B cell (primary cell): ENCODE results near the gene SHFL. TPM values are rescaled to one million over a fixed set of nuclear protein-coding genes. Genes with fewer than 3 reads are reported as not detected.

Source experiments
- ATAC-seq: fragments of 200-7000 bp; cut with Tn5 transposase; one replicate; pipeline ENCODE4 v1.10.0; 2021; ENCODE audit warnings: low read depth, mild to moderate bottlenecking, moderate number of reproducible peaks, moderate library complexity
- CTCF ChIA-PET: fragments of 350-600 bp; sonication (Branson Sonifier 250); formaldehyde crosslinking; loops from one replicate; lab custom pipeline; 2021; ENCODE audit warnings: antibody characterized with exemption, inconsistent platforms; lab: Charles Lee
- POLR2A ChIA-PET: fragments of 350-600 bp; sonication (Branson Sonifier 250); formaldehyde crosslinking; loops from one replicate; lab custom pipeline; 2021; ENCODE audit warnings: antibody characterized with exemption; lab: Charles Lee
- DNase-seq: peaks from one replicate; pipeline ENCODE4 v3.0.0; 2013
- H2AFZ ChIP-seq: 2 replicates; pipeline ENCODE4 v1.6.1; 2012; ENCODE audit warnings: mild to moderate bottlenecking, low read depth, low read length; ENCODE audit not compliant: insufficient read depth, poor library complexity, severe bottlenecking
- H3K27ac ChIP-seq, 2 donors: 1 replicate in 1 of 2; 2 replicates in 1 of 2; pipeline ENCODE4 v1.5.1; 2012 to 2013; ENCODE audit warnings: low read length in 2 of 2, mild to moderate bottlenecking in 2 of 2, moderate library complexity in 1 of 2
- H3K27me3 ChIP-seq, 4 experiments: fragments of 200-600 bp in 1 of 4; sonication (generic) in 1 of 4; replicated peaks in 1 of 4; 1 replicate in 2 of 4; 2 replicates in 2 of 4; pipeline versions ENCODE4 v1.6.1 to v1.7.0; 2013 to 2016; ENCODE audit warnings: low read length in 3 of 4, mild to moderate bottlenecking in 2 of 4, mixed read lengths in 1 of 4, moderate library complexity in 1 of 4; ENCODE audit not compliant: insufficient read depth in 4 of 4, control insufficient read depth in 3 of 4; ENCODE audit errors: control extremely low read depth in 1 of 4
- H3K36me3 ChIP-seq, 2 experiments: replicated peaks in 1 of 2; 1 replicate in 1 of 2; 2 replicates in 1 of 2; pipeline versions ENCODE4 v1.6.1 to v1.7.1; 2013; ENCODE audit warnings: low read length in 1 of 2; ENCODE audit not compliant: insufficient read depth in 2 of 2, control insufficient read depth in 1 of 2; ENCODE audit errors: control extremely low read depth in 1 of 2, extremely low read depth in 1 of 2
- H3K4me1 ChIP-seq, 2 donors: fragments of 200-600 bp in 1 of 2; sonication (generic) in 1 of 2; 1 replicate in 1 of 2; 2 replicates in 1 of 2; pipeline versions ENCODE4 v1.5.1 to v1.6.1; 2013 to 2017; ENCODE audit warnings: low read length in 2 of 2; ENCODE audit not compliant: control insufficient read depth in 2 of 2, insufficient read depth in 2 of 2
- H3K4me2 ChIP-seq: replicated peaks from 2 replicates; pipeline ENCODE3; 2012; ENCODE audit warnings: mild to moderate bottlenecking, low read depth, low read length; ENCODE audit not compliant: poor library complexity, severe bottlenecking
- H3K4me3 ChIP-seq, 5 experiments: fragments of 200-600 bp in 1 of 5; sonication (generic) in 1 of 5; 1 replicate in 3 of 5; 2 replicates in 2 of 5; pipeline versions ENCODE4 v1.5.1 to v1.7.0; 2011 to 2016; ENCODE audit warnings: low read length in 4 of 5, mild to moderate bottlenecking in 4 of 5, low read depth in 2 of 5, control low read depth in 1 of 5, moderate library complexity in 1 of 5; ENCODE audit not compliant: insufficient read depth in 1 of 5; ENCODE audit errors: control extremely low read depth in 1 of 5, extremely low read depth in 1 of 5
- H3K79me2 ChIP-seq: fragments of 200-600 bp; sonication (generic); one replicate; pipeline ENCODE4 v1.6.0; 2016; ENCODE audit warnings: low read length; ENCODE audit not compliant: control insufficient read depth, insufficient read depth
- H3K9ac ChIP-seq: fragments of 200-600 bp; sonication (generic); 2 replicates; pipeline ENCODE4 v1.6.1; 2017; ENCODE audit warnings: mild to moderate bottlenecking, low read length, moderate library complexity
- H3K9me3 ChIP-seq, 3 donors: one replicate each; pipeline versions ENCODE4 v1.6.1 to v1.7.1; 2013; ENCODE audit warnings: low read length in 2 of 3; ENCODE audit not compliant: control insufficient read depth in 2 of 3, insufficient read depth in 1 of 3; ENCODE audit errors: control extremely low read depth in 1 of 3
- H4K20me1 ChIP-seq: 2 replicates; pipeline ENCODE4 v1.6.0; 2012; ENCODE audit warnings: mild to moderate bottlenecking, low read length; ENCODE audit not compliant: insufficient read depth, control insufficient read depth, poor library complexity, severe bottlenecking
- H3K27ac Mint-ChIP-seq: one replicate; pipeline ENCODE4 v1.8.0; 2021; ENCODE audit warnings: mixed read lengths
- H3K27me3 Mint-ChIP-seq: one replicate; pipeline ENCODE4 v1.8.0; 2021; ENCODE audit warnings: mixed read lengths
- H3K4me1 Mint-ChIP-seq: one replicate; pipeline ENCODE4 v1.8.0; 2021; ENCODE audit warnings: mixed read lengths
- H3K4me3 Mint-ChIP-seq: one replicate; pipeline ENCODE4 v1.8.0; 2021; ENCODE audit warnings: mixed read lengths
- H3K9me3 Mint-ChIP-seq: one replicate; pipeline ENCODE4 v1.8.0; 2022; ENCODE audit warnings: mixed read lengths; ENCODE audit not compliant: insufficient read depth
- EZH2 ChIP-seq: IDR thresholded peaks from 2 replicates; pipeline ENCODE4 v1.6.1; 2012; ENCODE audit warnings: borderline replicate concordance, low read depth, mild to moderate bottlenecking, moderate library complexity, low read length; ENCODE audit not compliant: insufficient read depth, poor library complexity, severe bottlenecking
- WGBS: methylation state at CpG from one replicate; pipeline ENCODE4 v1.1.5; 2013; ENCODE audit warnings: missing lambda C conversion rate; ENCODE audit not compliant: insufficient coverage; 5-methylcytosine and 5-hydroxymethylcytosine counted together
- intact Hi-C: fragments of 100-400 bp; cut with micrococcal nuclease; formaldehyde crosslinking; loops from one replicate; pipeline ENCODE4 v1.10.0; 2022
- polyA plus RNA-seq: library from polyadenylated mRNA; depleted of rRNA; stranded (reverse); fragments of >200 nt; gene quantifications from 2 replicates; pipeline ENCODE4 v1.2.3, GENCODE V29; 2012
- total RNA-seq, 2 donors: library from RNA; stranded (reverse); fragments of 120-200 nt in 1 of 2; gene quantifications; 1 replicate in 1 of 2; 2 replicates in 1 of 2; pipeline versions ENCODE4 v1.2.3 to v1.2.4, GENCODE V29; 2013 to 2022
- TF ChIP-seq, protein P1 (sequence below): fragments of 200-600 bp; IDR thresholded peaks from one replicate; pipeline ENCODE4 v1.8.0; 2022; ENCODE audit warnings: antibody characterized with exemption, mild to moderate bottlenecking

The SHFL gene
- total and polyA plus RNA-seq, 2 donors (not counting 1 experiment from before 2014, with no cell fraction given): 109 to 205 TPM

GRCh38 chr19:10044390-10044789 is 41.7 kb upstream of the SHFL start:
- POLR2A ChIA-PET: no interaction called here
- Mint-ChIP-seq H3K9me3 (peaks cover 9% of the 10 kb centered on the region), H3K4me1 (no peaks in the 10 kb centered on the region), H3K27ac (no peak overlapping the region), H3K4me3 (no peak overlapping the region), H3K27me3 (peaks cover 34% of the 10 kb centered on the region)
- no CpG with 5 or more reads among the region's 1 CpG for WGBS
- CTCF ChIA-PET: interaction anchor here (1.3 kb wide), 1 partner anchor 17 kb away, joined by 3 read pairs; no protein-coding TSS in a partner anchor
- no peak for TF ChIP-seq EZH2
- TF ChIP-seq, protein P1, sequence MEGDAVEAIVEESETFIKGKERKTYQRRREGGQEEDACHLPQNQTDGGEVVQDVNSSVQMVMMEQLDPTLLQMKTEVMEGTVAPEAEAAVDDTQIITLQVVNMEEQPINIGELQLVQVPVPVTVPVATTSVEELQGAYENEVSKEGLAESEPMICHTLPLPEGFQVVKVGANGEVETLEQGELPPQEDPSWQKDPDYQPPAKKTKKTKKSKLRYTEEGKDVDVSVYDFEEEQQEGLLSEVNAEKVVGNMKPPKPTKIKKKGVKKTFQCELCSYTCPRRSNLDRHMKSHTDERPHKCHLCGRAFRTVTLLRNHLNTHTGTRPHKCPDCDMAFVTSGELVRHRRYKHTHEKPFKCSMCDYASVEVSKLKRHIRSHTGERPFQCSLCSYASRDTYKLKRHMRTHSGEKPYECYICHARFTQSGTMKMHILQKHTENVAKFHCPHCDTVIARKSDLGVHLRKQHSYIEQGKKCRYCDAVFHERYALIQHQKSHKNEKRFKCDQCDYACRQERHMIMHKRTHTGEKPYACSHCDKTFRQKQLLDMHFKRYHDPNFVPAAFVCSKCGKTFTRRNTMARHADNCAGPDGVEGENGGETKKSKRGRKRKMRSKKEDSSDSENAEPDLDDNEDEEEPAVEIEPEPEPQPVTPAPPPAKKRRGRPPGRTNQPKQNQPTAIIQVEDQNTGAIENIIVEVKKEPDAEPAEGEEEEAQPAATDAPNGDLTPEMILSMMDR: no peak
- Histone ChIP-seq H3K9ac (no peak overlapping the region), H3K4me2 (no peak overlapping the region), H3K4me3 (peak overlapping the region in 1 of 5 experiments; percentile 19), H3K36me3 (no peaks in the 10 kb centered on the region), H3K27me3 (peaks cover 0 to 33% (median 3%) of the 10 kb centered on the region in 4 experiments), H3K79me2 (no peaks in the 10 kb centered on the region), H4K20me1 (no peaks in the 10 kb centered on the region), H3K9me3 (peaks cover 2 to 76% (median 37%) of the 10 kb centered on the region in 3 donors), H3K4me1 (no peaks in the 10 kb centered on the region), H2AFZ (no peak overlapping the region), H3K27ac (no peak overlapping the region)
- intact Hi-C loops: no loop called here
- DNase-seq: no peak
- no peak for ATAC-seq

DNA sequence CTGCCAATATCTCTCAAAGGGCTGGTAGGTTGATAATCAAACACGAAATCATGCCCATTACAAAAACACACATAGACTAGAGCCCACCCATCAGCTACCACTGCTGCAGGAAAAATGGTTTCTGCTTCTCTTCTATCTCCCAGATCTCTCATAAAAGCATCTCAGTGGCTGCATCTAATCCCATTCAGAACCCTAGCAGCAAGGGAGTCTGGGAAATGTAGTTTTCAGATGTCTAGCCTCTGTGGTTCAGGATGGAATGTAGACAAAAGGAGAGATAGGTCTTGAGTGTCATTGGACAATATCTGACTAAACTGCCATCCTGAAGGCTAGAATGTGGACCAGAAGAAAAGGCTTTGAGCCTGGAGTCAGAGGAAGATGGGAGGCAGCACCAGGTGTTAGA is 40.7 kb upstream of the SHFL start:
- ChIA-PET CTCF (no interaction called here), POLR2A (no interaction called here)
- Mint-ChIP-seq H3K4me1 (no peaks in the 10 kb centered on the region), H3K27ac (no peak overlapping the region), H3K4me3 (no peak overlapping the region), H3K9me3 (peaks cover 9% of the 10 kb centered on the region), H3K27me3 (peaks cover 33% of the 10 kb centered on the region)
- no peak for ATAC-seq
- Histone ChIP-seq H3K4me3 (no peak overlapping the region), H3K4me2 (no peak overlapping the region), H3K36me3 (no peaks in the 10 kb centered on the region), H2AFZ (no peak overlapping the region), H3K4me1 (no peaks in the 10 kb centered on the region), H4K20me1 (no peaks in the 10 kb centered on the region), H3K9me3 (peaks cover 2 to 76% (median 37%) of the 10 kb centered on the region in 3 donors), H3K27ac (no peak overlapping the region), H3K9ac (no peak overlapping the region), H3K79me2 (no peaks in the 10 kb centered on the region), H3K27me3 (peaks cover 0 to 30% (median 3%) of the 10 kb centered on the region in 4 experiments)
- intact Hi-C loops: no loop called here
- no peak for TF ChIP-seq EZH2
- TF ChIP-seq, protein P1: no peak
- no peak for DNase-seq
- WGBS: 67% methylated on average over 1 of the region's 1 CpG
